NCI-H1436 (cell line): ENCODE data around the gene ZNF827.

Experiments used
- DNase-seq: peaks from one replicate; lab custom pipeline; 2025; lab: John Stamatoyannopoulos, UW

Gene ZNF827

DNA sequence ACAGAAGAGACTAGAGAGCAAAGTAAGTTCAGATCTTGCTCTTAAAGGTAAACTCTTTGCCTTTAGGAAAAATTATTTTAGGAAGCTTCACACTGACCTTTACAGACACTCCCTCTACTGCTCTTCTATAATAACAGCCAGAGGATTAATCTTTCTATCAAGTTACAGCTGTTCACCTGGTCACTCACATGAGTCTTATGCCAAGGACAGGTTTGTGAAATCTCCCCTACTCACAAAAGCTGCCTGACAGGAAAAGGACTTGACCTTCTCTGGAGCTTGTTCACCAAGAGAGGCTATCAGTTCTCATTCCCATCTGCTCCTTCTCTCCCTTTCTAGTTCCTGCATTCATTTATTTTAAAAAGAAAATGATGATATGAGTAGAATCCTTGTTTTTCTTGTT lies 141.3 kb downstream of the ZNF827 start:
- DNase-seq, result no peak

DNA sequence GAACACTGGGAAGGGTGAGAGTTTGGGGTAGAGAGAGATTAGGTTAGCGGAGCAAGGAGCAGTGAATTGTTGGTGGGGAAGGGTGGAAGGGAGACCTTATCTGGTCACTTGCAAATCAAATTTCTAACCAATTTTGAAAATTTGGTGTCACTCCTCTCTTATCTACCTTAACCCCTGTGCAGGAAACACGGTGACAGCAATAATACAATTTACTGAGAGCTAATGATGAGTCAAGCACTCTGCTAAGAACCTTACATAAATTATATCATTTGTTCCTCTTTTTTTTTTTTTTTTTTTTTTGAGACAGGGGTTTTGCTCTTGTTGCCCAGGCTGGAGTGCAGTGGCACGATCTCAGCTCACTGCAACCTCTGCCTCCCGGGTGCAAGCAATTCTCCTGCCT lies 142.3 kb downstream of the ZNF827 start:
- no peak for DNase-seq

DNA sequence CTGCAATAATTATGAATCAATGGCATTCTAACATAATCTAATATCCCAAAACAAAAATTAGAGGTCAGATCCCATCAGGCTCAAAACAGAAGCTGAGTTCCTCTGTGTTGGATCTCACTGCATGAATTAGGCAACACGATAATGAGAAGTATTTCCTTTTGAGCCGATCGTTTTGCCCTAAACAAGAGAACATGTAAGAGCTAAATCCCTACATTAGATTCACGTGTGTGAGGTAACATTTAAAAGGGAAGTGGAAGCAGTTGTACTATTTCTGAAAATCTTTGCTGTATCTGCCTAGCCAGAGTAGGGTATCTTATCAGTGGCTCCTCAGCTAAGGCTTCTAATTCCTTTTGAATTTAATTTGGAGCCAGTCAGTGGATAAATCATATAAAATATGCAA lies 143.1 kb downstream of the ZNF827 start:
- no peak for DNase-seq

DNA sequence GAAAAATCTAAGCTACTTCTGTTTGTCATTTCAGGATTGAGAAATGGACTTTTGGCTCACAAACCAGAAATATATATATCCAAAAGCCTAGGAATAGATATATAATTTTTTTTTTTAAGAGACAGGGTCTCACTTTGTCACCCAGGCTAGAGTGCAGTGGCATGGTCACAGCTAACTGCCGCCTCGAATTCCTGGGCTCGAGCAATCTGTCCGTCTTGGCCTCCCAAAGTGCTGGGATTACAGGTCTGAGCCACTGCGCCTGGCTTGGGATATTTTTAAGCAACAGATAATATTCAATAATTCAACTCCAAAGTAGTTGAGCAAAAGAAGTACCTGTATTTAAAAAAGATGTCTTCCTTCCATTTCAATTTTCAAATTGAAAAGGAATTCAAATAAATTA lies 146.2 kb downstream of the ZNF827 start:
- no peak for DNase-seq

DNA sequence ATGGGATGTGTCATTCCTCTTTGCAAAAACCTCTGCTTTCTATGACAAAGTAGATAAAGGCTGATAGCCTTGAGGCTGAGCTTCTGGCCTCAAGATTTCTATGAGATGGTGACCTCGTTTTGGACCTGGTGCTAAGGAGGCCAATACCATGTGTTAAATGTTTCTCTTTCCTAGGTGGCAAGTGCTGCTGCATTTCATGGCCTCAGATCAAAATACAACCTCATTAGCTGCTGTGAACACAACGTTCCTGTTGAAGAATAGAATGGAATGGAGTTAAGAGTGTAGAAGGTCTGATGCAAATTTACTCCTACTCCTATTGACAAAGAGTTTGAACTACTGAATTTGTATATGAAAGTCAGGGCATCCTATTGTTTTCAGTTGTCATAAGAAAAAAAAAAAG lies 146.6 kb downstream of the ZNF827 start:
- DNase-seq, result no peak

DNA sequence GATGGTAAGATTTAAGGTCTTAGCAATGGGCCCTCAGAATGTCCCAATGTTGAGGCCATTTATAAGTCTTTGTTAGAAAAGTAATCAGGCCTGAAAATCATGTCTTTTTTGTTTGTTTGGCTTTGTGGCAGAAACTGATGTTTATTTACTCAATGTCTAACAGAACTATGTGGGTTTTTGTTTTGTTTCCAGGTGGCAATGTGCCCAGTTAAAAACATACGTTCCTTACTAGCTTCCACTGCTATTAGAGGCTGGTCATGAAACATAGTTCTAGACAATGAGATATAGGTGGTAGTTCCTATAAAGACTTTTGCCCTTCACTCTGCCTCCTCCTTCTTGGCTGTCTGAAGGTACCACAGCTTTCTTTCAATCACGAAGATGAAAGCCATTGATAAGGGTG lies 149.9 kb downstream of the ZNF827 start:
- DNase-seq, result no peak

DNA sequence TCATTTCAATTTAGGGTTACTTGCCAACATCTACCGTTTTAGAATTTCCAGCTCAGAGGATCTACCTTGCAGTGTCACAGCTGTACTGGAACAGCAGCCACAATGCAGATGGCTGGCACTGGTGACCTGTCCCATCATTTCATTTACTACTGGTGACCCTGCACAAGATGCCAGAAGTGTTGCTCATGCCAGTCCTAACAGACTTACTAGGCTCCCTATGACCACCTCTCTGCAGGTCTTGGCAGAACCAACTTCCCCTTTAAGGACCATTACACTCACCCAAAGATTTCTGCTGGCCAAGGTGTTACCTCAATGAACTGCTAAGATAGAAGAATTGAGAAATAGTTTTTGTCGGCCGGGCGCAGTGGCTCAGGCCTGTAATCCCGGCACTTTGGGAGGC lies 151.8 kb downstream of the ZNF827 start:
- DNase-seq, result no peak

DNA sequence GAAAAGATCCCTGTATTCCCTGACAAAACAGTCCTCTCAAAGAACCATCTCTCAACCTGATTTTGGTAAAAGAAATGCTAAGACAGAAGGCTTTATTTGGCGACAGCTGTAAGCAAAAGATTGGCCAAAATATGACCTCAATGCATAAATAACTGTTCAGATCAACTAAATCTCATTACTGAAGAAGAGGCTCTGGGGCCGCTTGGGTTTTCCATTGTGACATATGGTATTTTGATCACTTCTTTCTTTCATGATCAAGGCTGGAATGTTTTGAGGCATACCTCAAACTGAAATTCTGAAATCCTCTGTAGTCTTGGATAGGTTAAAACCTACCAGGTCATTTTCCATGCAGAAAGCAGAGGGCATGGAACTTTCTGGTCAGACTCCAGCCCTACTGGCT lies 152.4 kb downstream of the ZNF827 start:
- DNase-seq, result no peak

DNA sequence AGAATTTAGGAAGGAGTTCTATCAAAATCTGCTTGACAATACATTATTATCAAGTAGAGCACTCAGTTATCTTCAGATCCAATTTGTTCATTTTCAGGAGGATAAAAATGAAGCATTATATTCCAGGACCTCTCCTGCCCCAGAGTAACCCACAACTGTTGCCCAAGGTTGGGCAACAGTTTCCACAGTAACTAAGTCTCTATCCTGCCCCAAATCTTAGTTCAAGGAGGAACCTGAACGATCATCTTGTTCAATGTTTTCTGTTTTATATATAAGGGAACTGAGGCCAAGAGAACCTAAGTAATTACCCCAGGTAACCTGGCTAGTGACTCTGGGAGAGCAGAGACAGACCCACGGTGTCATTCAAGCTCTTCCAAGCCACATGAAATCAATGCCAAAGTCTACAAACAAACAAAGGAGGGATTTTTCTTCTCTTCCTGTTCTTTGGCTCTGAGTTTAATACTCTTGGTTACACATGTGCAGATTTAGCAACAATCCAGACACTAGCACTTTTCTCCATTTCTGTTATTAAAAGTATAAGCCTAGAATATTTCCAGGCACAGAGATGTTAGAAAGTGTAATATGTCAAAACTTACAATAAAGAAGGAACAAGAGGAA lies 153.1 kb downstream of the ZNF827 start:
- no peak for DNase-seq

DNA sequence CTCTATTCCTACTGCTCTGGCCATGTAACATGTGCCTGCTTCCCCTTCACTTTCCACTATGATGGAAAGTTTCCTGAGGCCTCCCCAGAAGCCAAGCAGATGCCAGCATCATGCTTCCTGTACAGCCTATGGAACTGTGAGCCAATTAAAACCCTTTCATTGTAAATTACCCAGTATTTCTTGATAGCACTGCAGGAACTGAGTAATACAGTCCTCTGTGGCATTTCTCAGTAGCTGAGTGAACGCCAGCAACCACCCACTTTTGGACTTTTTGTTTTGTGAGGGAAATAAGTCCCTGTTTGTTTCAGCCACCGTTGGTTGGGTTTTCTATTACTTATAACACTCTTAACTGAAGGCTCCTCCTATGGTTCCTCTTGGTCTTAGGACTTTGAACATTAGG lies 154.6 kb downstream of the ZNF827 start:
- DNase-seq, result no peak

DNA sequence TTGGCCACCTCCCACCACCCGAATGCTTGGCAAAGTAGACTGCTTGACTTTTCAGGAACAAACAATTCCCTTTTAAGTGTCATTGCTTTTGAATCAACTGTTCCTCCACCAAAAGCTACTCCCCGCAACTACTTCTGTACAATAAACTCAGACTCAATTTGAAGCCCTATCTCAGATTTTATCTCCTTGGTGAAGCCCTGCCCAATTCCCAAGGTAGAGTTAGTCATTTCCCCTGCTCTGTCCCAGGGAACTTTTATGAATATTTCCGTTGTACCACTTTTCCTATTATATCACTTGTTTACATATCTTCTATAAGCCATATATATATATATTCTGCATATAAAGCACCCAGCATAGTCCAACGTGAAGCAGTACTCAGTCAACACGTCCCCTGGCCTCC lies 155.9 kb downstream of the ZNF827 start:
- no peak for DNase-seq

DNA sequence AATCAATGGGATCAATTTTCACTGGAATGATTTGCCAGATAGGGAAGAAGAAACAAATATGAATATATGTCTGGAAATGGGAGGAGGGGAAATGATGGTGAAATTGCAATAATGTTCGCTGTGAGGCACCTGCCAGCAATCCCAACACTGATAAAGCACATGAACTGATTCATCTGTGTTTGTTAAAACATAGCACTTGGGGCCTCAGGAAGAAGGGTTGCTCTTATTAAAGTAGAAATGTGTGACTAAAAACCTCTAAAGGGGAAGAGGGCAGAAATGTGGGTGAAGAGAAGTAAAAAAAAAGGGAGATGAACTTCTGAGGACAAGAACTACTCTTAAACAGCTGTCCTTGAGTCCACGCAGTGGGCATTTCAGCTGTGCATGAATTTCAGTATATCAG lies 157.3 kb downstream of the ZNF827 start:
- DNase-seq, result no peak

DNA sequence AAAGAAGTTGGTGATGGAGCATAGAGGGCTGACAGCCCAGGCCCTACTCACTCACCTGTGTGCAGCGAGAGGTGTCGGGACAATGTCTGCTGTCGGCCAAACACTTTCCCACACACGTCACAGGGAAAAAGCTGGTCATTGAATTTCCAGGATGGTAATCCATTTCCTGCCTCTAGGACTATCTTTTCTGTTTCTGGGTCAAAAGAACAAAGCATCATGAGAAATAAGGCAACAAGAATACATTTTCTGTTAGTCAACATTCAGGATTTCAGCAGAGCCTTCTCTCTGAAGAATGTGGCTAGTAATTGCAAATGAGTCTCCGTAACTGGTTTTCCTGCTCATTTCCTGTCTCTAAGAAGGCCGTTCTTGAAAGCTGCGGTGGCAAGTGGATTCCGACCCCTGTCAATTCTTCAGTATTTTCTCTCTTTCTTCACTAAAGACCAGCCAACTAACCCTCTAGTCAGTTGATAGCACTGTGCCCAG lies 159.3 kb downstream of the ZNF827 start:
- DNase-seq, result no peak

DNA sequence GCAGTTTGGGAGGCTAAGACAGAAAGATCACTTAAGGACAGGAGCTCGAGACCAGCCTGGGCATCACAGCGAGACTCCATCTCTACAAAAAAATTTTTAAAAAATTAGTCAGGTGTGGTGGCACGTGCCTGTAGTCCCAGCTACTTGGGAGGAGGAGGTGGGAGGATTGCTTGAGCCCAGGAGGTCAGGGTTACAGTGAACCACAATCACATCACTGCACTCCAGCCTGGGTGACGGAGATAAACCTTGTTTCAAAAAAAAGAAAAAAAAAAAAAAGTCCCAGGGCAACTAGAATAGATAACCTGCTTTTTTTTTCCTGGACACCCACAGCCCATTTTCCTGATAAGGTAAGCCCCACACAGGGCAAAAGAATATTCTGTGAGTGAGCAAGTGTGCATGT lies 162.4 kb downstream of the ZNF827 start:
- DNase-seq, result no peak

DNA sequence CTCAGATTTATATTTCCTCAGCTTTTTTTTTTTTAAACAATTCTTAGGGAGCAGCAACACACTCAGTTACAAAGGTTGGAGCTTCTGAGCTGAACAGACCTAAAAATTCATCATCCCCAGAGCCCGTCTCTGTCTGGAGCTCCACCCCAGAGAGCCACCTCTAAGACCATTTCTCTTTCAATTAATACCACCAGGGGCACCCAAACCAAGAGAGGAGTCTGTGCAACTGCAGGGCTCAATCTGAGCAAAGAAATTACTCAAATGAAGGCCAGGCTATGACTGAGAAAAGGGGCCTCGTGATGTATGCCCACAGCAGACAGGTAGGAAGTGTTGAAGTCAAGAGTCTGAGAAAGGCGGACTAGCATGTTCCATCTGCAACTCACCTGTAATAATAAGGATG lies 163.2 kb downstream of the ZNF827 start:
- no peak for DNase-seq

DNA sequence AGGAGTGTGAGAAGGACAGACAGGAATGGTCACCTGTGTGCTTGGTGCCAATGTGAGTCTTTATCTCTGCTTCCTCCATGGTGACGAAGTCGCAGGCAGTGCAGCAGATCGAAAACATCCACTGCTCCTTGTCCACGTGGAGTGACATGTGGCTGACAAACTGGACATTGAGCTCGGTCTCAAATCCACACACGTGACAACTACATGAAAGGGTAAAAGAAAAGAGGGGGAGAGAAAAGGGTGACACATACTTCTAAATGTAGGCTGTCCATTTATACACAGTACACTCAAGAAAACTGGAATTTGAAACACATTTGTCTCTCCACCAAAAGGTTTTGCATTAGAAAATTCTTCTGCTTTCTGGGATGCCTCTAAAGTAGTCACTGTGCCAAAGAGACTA lies 164.2 kb downstream of the ZNF827 start:
- no peak for DNase-seq

DNA sequence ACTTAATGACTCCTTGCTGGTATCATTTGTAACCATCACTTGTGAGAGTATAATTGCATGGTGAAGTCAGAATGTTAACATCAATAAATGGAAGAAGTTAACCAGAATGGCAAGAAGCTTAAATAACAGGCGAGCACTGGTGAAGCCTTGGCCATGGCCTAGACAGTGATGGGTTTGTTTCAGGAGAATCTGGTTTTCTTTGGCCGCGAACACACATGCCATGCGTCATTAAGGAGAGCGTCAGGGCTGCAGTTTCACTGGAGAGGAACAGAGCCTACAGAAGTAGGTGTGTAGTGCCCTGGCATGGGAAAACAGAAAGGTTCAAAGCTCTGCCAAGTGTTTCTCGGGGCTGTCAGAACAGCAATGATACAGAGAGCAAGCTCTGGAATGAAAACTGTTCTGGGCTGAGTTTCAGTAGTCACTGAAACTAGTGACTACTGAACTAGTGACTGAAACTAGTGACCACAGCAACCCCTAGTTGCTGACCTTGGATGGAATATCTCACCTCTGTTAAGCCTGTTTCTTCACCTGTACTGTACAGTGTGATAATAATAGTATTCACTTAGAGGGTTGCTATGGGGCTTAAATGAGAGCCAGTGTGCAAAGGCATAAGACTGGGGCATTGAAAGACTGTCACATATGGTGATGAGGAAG lies 164.9 kb downstream of the ZNF827 start:
- DNase-seq, result no peak

DNA sequence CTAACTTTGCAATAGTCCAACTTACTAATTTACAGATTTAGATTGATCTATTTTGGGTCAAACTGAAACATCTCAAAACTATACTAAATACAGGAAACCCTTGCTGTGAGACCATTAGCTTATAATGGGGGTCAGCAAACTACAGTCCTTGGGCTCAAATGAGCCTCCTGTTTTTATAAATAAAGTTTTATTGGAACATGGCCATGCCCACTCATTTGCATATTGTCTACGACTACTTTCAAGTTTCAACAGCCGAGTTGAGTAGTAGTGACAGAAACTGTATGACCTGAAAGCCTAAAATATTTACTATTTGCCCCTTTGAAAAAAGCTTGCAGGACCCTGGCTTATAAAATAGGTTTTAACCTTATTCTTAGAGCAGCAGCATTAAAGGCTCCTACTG lies 166.3 kb downstream of the ZNF827 start:
- DNase-seq, result no peak

DNA sequence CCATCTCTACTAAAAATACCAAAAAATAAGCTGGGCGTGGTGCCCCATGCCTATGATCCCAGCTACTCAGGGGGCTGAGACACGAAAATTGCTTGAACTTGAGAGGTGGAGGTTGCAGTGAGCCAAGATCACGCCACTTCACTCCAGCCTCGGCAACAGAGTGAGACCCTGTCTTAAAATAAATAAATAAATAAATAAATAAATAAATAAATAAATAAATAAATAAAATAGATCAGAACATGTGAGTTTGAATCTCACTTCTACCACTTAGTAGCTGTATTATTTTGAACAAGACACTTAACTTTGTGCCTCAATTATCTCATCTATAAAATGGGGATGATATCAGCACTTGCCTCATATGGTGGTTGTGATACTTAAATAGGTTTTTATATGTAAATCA lies 168.5 kb downstream of the ZNF827 start:
- no peak for DNase-seq

DNA sequence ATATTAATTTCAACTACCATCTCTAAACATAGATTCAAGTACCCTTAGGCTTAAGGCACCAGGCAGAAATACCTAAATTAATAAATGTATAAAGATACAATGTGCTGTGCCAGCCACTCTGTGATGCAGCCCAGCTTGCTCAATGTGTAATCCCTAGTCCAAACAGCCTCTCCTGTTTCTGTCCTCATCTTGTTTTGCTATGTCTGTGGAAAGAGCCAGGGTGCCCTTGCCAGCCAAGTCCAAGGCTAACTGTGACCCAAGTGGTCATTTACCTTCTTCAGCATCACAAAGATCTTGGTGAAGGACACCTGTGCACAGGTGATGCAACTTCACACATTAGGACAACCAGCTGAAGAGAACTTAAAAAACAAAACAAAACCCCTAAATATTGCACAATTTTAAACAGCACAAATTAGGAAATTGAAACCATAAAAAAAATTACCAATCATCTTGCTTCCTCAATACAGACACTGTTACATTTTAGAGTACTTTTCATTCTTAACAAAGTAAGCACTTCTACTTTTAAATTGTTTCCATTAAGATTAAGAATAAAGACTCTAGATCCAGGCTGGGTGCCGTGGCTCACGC lies 169.1 kb downstream of the ZNF827 start:
- no peak for DNase-seq

DNA sequence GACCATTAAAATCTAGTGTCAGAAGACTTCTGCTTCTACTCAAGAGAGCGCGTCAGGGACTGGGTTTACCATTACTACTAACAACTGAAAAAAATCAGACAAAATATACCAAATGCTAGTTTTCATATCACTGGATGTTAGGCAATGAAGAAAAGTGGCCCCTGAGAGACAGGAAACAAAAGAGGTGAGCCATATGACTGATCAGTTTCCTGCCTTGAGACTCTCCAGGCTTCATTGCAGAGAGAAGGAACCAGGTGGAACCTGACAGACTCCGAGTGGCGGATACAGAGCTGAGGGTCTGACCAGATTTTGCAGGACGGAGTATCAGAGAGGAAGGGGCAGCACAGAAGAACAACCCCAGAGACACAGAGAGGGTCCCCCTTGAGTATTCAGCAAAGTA lies 172.3 kb downstream of the ZNF827 start:
- no peak for DNase-seq

DNA sequence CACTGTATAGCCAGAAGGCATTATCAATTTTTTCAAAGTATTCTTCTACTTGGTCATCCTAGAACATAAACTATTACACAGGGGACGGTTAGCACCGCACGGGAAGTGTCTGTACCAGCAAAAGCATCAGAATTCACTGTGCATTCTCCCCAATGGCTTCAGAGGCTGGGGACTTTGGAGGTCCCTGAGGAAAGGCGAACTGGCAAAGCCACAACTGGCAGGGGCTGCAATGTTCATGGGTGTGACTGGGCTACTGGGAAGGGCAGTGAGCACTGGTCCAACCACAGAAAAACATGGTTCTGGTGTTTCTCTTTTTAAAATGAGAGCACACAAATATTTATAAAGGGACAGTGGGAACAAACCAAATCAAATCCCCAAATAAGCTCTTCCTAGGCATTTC lies 175.2 kb downstream of the ZNF827 start:
- DNase-seq, result no peak

DNA sequence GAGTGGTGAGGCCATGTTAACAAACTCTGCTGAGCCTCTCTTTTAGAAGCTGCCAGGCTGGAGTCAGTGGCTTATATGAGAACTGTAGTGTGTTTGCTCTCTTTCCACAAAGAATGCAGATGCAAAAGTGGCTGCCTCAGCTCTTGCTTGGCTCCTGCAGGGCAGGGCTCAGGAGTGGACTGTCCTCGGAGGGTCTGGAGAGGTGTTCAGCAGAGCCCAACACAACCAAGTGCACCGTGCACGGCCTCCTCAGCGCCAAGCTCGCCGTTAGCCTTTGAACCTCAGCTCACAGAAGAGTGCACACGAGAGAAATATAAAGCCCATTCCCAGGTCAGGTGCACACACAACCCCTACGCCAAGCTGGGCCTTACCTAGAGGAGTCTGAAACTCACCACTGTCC lies 175.9 kb downstream of the ZNF827 start:
- DNase-seq, result no peak
